Tongue (tissue), 2 donors: ENCODE measurements around the gene PCDHA7. TPM values are rescaled to one million over a fixed set of nuclear protein-coding genes. Genes with fewer than 3 reads are reported as not detected.
A peak's percentile ranks its signal among the peaks of the same experiment; 100 is the strongest.
"Not testable (repeated sequence)": the region's sequence is repeated elsewhere in the genome, so short reads cannot be mapped to it uniquely, and the experiment has no call there.

Experiments used
- DNase-seq: peaks from one replicate; pipeline ENCODE4 v3.0.0-alpha.2; 2015
- total RNA-seq: library from RNA; depleted of rRNA; stranded (reverse); fragments of >200 nt; gene quantifications from one replicate; pipeline ENCODE4 v1.2.3, GENCODE V29; 2014

The PCDHA7 gene
- total RNA-seq, result 0.21 TPM

GRCh38 chr5:140833993-140834392, at the start of gene PCDHA7:
PCDHA7 (plus strand) TSS chr5:140834269; CDS start chr5:140834384, 115 bp downstream.
- DNase-seq, result peak; percentile 6

GRCh38 chr5:140785905-140786686, 48.0 kb upstream of the PCDHA7 start, which contains the start of gene PCDHA1:
PCDHA1 (plus strand) TSS chr5:140786140.
- no peak for DNase-seq

GRCh38 chr5:140787422-140787821, 46.6 kb upstream of the PCDHA7 start:
- not testable (repeated sequence) for DNase-seq

GRCh38 chr5:140787849-140788504, 46.1 kb upstream of the PCDHA7 start:
- DNase-seq, result not testable (repeated sequence)

- DNase-seq, result no peak
Observed at GRCh38 chr5:140791089-140791488, 43.0 kb upstream of the PCDHA7 start.

- DNase-seq, result peak; percentile 1
Observed at GRCh38 chr5:140794595-140795258, 39.3 kb upstream of the PCDHA7 start, which contains the start of gene PCDHA2. PCDHA2 (plus strand) TSS chr5:140794852.

- DNase-seq, result no peak
Observed at GRCh38 chr5:140795259-140795641, 38.8 kb upstream of the PCDHA7 start.

- not testable (repeated sequence) for DNase-seq
Observed at GRCh38 chr5:140796072-140796717, 37.9 kb upstream of the PCDHA7 start.

- no peak for DNase-seq
Observed at GRCh38 chr5:140796718-140797095, 37.4 kb upstream of the PCDHA7 start.

- DNase-seq, result peak; percentile 18
Observed at GRCh38 chr5:140800816-140801493, 33.1 kb upstream of the PCDHA7 start, which contains the start of gene PCDHA3. PCDHA3 (plus strand) TSS chr5:140801057.

GRCh38 chr5:140801494-140801841, 32.6 kb upstream of the PCDHA7 start:
- no peak for DNase-seq

GRCh38 chr5:140802381-140802780, 31.7 kb upstream of the PCDHA7 start:
- DNase-seq, result not testable (repeated sequence)

GRCh38 chr5:140802781-140803271, 31.2 kb upstream of the PCDHA7 start:
- DNase-seq, result no peak

- peak; percentile 20 for DNase-seq
Observed at GRCh38 chr5:140806834-140807775, 27.0 kb upstream of the PCDHA7 start, which contains the start of gene PCDHA4. PCDHA4 (plus strand) TSS chr5:140807068.

GRCh38 chr5:140808241-140808888, 25.7 kb upstream of the PCDHA7 start:
- DNase-seq, result not testable (repeated sequence)

- DNase-seq, result no peak
Observed at GRCh38 chr5:140808889-140809291, 25.2 kb upstream of the PCDHA7 start.

- DNase-seq, result peak; percentile 10
Observed at GRCh38 chr5:140821375-140822280, 12.4 kb upstream of the PCDHA7 start, which contains the start of gene PCDHA5. PCDHA5 (plus strand) TSS chr5:140821613.

- no peak for DNase-seq
Observed at GRCh38 chr5:140822281-140822629, 11.8 kb upstream of the PCDHA7 start.

GRCh38 chr5:140822969-140823368, 11.1 kb upstream of the PCDHA7 start:
- DNase-seq, result not testable (repeated sequence)
